Nephron progenitor cell (in vitro differentiated cells): ENCODE measurements around the gene KCTD20.
A peak's percentile ranks its signal among the peaks of the same experiment; 100 is the strongest.

Source experiments
- DNase-seq: peaks from one replicate; pipeline ENCODE4 v3.0.0; 2021
- H3K27ac Mint-ChIP-seq: 2 replicates; pipeline ENCODE4 v1.8.0; 2021; ENCODE audit warnings: mild to moderate bottlenecking, moderate library complexity, mixed read lengths
- H3K27me3 Mint-ChIP-seq: 2 replicates; pipeline ENCODE4 v1.8.0; 2021; ENCODE audit warnings: mild to moderate bottlenecking, low read depth, mixed read lengths; ENCODE audit not compliant: poor library complexity
- H3K36me3 Mint-ChIP-seq: 2 replicates; pipeline ENCODE4 v1.8.0; 2021; ENCODE audit warnings: low read depth, mixed read lengths
- H3K4me1 Mint-ChIP-seq: 2 replicates; pipeline ENCODE4 v1.8.0; 2021; ENCODE audit warnings: mixed read lengths
- H3K4me3 Mint-ChIP-seq: 2 replicates; pipeline ENCODE4 v1.8.0; 2021; ENCODE audit warnings: mild to moderate bottlenecking, moderate library complexity, mixed read lengths
- H3K9me3 Mint-ChIP-seq: 2 replicates; pipeline ENCODE4 v1.8.0; 2021; ENCODE audit warnings: mild to moderate bottlenecking, moderate library complexity, mixed read lengths
- TF ChIP-seq, protein P1 (sequence below): fragments of 200-600 bp; sonication (generic); IDR thresholded peaks from 2 replicates; pipeline ENCODE4 v1.5.0; 2021; ENCODE audit warnings: antibody characterized with exemption

KCTD20 gene

DNA sequence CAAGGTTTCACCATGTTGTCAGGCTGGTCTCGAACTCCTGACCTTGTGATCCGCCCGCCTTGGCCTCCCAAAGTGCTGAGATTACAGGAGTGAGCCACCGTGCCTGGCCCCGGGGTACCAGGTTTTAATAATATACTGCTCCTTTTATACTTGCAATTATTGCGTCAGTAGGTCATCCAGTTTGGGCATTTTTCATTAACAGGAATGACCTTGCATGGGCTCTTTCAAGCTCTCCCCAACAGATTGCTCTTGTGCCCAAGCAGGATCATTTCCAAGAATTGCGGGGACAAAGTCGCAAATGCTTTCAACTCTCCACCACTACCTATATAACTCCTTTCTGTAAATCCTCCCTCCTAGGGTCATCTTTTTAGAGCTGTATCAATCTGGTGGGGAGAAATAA, 80.7 kb downstream of the KCTD20 start:
- no peak overlapping the region for H3K27ac Mint-ChIP-seq
- TF ChIP-seq, protein P1, sequence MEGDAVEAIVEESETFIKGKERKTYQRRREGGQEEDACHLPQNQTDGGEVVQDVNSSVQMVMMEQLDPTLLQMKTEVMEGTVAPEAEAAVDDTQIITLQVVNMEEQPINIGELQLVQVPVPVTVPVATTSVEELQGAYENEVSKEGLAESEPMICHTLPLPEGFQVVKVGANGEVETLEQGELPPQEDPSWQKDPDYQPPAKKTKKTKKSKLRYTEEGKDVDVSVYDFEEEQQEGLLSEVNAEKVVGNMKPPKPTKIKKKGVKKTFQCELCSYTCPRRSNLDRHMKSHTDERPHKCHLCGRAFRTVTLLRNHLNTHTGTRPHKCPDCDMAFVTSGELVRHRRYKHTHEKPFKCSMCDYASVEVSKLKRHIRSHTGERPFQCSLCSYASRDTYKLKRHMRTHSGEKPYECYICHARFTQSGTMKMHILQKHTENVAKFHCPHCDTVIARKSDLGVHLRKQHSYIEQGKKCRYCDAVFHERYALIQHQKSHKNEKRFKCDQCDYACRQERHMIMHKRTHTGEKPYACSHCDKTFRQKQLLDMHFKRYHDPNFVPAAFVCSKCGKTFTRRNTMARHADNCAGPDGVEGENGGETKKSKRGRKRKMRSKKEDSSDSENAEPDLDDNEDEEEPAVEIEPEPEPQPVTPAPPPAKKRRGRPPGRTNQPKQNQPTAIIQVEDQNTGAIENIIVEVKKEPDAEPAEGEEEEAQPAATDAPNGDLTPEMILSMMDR = no peak
- no peak for DNase-seq
- H3K4me3 Mint-ChIP-seq = no peak overlapping the region
- peaks cover 62% of the 10 kb centered on the region for H3K36me3 Mint-ChIP-seq
- H3K9me3 Mint-ChIP-seq = no peaks in the 10 kb centered on the region
- no peaks in the 10 kb centered on the region for H3K27me3 Mint-ChIP-seq
- H3K4me1 Mint-ChIP-seq = no peaks in the 10 kb centered on the region

DNA sequence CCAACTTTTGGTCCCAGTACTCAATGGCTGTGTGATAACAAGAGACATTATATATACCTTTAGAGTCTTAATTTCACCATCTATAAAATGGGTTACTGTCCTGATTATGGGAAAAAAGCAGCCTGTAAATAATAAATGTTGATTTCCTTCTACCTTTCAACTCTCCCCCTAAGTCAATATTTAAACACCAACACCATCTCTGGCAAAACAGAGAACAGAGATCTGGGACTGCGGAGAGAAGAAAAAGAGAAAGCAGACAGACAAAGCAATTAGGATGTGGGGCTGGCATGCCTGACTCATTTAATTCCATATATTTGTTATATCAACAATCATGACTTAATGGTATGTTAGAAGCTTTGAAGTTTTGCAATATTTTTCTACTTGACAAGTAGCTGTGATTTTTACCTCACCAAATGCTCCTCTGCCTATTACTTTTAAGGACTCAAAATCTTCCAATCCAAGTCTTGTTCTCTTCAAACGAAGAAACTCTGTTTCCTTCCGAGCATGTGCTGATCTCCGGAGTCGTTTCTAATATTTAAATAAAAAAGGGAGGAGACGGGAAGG, 81.2 kb downstream of the KCTD20 start:
- Mint-ChIP-seq H3K36me3 (peaks cover 56% of the 10 kb centered on the region), H3K4me3 (no peak overlapping the region), H3K27me3 (no peaks in the 10 kb centered on the region), H3K27ac (no peak overlapping the region), H3K4me1 (no peaks in the 10 kb centered on the region), H3K9me3 (no peaks in the 10 kb centered on the region)
- DNase-seq = no peak
- TF ChIP-seq, protein P1 = no peak

DNA sequence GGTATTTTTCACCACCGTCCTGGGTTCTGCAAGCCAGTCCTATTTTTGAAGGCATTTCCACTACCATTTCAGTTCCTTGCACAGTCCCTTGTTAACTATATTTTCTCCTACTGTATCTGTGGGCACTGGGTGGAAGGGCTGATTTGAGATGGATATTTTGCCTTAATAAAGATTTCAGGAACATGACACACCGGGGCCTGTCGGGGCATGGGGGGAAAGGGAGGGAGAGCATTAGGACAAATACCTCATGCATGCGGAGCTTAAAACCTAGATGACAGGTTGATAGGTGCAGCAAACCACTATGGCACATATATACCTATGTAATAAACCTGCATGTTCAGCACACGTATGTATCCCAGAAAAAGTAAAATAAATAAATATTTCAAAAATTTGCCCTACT, 82.1 kb downstream of the KCTD20 start:
- H3K27ac Mint-ChIP-seq = no peak overlapping the region
- DNase-seq = no peak
- no peak overlapping the region for H3K4me3 Mint-ChIP-seq
- H3K9me3 Mint-ChIP-seq = no peaks in the 10 kb centered on the region
- no peaks in the 10 kb centered on the region for H3K4me1 Mint-ChIP-seq
- no peaks in the 10 kb centered on the region for H3K27me3 Mint-ChIP-seq
- TF ChIP-seq, protein P1 = no peak
- H3K36me3 Mint-ChIP-seq = peaks cover 61% of the 10 kb centered on the region

DNA sequence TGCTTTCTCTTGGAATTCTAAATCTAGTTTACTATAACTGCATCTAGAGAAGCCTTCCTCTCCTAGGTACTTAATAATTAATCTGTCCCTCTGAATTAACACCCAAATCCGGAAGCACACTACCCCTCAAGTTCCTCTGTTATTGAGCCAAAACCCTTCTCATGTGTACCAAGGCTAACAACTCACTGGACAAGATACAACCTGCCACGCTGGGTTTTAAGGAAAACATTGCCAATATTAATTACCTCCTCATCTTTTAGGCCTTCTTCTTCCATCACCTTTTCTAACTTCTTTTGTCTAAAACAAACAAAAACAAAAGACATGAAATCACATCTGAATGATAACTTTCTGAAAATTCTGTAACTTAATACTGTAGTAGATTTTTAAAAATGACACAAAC, 82.5 kb downstream of the KCTD20 start:
- DNase-seq = no peak
- no peak overlapping the region for H3K27ac Mint-ChIP-seq
- H3K4me3 Mint-ChIP-seq = no peak overlapping the region
- H3K9me3 Mint-ChIP-seq = no peaks in the 10 kb centered on the region
- H3K4me1 Mint-ChIP-seq = no peaks in the 10 kb centered on the region
- TF ChIP-seq, protein P1 = no peak
- H3K36me3 Mint-ChIP-seq = peaks cover 59% of the 10 kb centered on the region
- no peaks in the 10 kb centered on the region for H3K27me3 Mint-ChIP-seq

DNA sequence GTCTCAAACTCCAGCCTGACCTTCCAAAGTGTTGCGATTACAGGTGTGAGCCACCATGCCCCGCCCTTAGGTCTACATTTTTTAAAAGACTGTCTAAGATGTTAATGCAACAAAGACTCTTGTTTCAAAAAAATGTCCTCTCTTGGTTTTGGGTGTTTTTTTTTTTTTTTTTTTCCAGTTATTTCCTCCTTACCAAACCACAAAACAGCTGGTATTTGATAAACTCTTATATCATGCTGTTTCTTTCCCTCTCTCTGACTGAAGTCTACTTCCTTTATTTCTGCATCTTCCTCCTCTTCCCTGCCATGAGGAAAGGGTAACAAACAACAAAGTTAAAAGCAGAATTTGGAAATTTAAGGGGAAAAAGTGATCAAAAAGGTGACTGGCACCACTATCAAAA, 83.3 kb downstream of the KCTD20 start:
- Mint-ChIP-seq H3K9me3 (no peaks in the 10 kb centered on the region), H3K36me3 (peaks cover 61% of the 10 kb centered on the region), H3K4me1 (no peaks in the 10 kb centered on the region), H3K4me3 (no peak overlapping the region), H3K27ac (peak overlapping the region; percentile 20), H3K27me3 (no peaks in the 10 kb centered on the region)
- TF ChIP-seq, protein P1 = no peak
- DNase-seq = no peak

DNA sequence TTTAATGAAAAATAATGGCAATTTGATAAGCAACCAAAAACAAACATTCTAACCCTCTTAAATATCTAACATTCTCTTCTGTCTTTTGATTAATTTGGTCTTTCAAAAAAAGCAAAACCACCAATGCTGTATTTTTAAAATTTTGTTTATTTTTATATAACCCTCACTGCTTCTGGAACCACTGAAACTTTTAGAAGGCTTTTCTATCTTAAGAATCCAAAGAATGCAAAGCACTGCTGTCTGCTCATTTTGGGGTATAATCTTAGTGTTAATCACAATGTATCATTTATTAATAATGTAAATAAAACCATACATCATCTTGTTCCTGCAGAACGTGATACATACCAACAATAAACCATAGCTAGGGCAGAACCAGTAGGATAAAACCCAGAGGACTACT, 90.5 kb downstream of the KCTD20 start:
- Mint-ChIP-seq H3K27me3 (no peaks in the 10 kb centered on the region), H3K36me3 (peaks cover 85% of the 10 kb centered on the region), H3K4me3 (no peak overlapping the region), H3K9me3 (peaks cover 8% of the 10 kb centered on the region), H3K4me1 (no peaks in the 10 kb centered on the region), H3K27ac (no peak overlapping the region)
- TF ChIP-seq, protein P1 = no peak
- DNase-seq = no peak
